Suppressor macrophage (primary cell): ENCODE measurements around the gene UBE2V1.
"Not testable (repeated sequence)": the region's sequence is repeated elsewhere in the genome, so short reads cannot be mapped to it uniquely, and the experiment has no call there.

Experiments used
- DNase-seq, 4 experiments: peaks; one replicate each; pipeline ENCODE4 v3.0.0-alpha.2; 2020 to 2022

The UBE2V1 gene

DNA sequence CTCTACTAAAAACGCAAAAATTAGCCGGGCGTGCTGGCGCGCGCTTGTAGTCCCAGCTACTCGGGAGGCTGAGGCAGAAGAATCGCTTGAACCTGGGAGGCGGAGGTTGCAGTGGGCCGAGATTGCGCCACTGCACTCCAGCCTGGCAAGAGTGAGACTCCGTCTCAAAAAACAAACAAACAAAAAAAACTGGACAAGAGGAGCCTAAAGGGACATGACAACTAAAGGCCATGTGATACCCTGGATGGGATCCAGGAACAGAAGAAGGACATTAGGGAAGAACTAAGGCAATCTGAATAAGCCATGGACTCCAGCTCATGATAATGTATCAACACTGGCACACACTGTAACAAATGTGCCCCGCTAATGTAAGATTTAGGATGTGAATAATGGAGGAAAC is 24.8 kb upstream of the UBE2V1 start:
- not testable (repeated sequence) for DNase-seq

GRCh38 chr20:50136822-50137599 is 24.1 kb upstream of the UBE2V1 start:
- DNase-seq: no peak

DNA sequence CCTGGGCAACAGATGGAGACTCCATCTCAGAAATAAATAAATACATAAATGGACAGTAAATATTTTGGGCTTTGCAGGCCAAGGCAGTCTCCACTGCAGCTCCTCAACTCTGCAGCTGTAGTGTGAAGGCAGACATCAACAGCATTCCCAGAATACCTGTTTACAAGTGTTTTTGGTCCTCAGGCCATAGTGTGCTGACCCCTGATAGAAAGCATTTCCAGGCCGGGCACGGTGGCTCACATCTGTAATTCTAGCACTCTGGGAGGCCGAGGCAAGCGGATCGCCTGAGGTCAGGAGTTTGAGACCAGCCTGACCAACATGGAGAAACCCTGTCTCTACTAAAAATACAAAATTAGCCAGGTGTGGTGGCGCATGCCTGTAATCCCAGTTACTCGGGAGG is 22.2 kb upstream of the UBE2V1 start:
- DNase-seq: not testable (repeated sequence)

DNA sequence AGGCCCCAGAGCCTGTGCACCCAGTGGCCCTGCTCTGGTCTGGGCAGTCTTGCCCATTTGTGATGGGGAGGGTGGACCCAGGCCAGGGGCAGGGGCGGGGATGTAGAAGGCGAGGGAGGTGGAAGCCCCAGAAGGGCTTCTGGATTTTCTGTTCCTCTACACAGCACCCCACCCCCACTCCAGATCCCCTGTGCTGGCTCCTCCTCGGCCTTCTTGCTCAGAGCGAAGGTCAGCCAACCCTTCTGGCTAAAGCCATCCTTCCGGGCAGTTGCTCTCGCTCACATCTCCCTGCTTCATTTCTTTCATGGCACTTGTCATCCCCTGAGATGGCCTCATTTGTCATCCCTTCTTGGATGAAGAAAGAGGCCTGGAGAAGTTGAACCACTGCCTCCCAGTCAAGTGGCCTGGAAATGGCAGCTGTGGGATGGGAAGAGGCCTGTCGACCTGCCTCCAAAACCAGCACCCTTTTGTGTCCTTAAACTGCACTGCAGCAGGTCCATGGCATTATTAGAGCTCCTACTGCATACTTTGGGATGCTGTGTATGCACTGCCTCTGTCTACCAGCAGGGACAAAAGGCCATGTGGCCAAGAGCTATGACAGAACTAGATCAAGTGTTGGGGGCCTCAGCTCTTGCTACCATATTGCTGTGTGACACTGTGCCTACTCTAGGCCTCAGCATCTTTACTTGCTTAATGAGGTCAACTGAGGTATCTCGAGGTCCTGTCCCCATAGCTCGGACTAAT is 20.7 kb upstream of the UBE2V1 start:
- no peak for DNase-seq

GRCh38 chr20:50133041-50133440 is 20.1 kb upstream of the UBE2V1 start:
- no peak for DNase-seq

DNA sequence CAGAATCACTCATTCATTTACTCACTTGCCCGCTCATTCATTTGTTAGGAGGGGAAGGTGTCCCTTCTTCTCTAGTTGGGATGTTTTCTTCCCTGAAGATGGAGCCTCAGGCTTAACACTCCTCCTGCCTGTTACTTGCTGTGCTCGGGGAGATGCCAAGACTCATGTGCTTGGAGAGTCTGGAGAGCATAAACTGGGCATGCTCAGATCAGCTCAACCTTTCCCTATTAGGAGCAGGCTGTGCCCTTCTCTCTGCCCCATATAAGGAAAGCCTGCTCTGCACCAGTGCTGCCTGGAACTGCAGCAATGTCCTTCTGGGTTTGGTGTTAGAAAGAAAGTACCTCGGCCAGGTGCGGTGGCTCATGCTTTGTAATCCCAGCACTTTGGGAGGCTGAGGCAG is 18.0 kb upstream of the UBE2V1 start:
- DNase-seq: no peak

DNA sequence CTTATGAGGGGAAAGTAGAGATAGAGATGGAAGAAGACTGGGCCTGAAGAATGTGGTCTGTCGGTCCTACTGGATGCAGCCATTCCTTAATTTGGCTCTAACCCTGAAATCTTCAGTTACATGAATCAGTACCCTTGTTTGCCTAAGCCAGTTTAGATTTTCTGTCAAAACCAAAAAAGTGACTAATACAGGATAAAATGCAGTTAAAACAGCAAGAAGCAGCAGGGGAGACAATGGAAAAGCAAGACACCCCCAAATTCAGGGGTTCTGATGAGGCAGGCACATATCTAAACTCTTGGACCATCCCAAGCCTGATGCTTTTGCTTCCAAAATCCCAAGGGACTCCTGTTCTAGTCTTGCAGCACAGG is 17.4 kb upstream of the UBE2V1 start:
- no peak for DNase-seq

DNA sequence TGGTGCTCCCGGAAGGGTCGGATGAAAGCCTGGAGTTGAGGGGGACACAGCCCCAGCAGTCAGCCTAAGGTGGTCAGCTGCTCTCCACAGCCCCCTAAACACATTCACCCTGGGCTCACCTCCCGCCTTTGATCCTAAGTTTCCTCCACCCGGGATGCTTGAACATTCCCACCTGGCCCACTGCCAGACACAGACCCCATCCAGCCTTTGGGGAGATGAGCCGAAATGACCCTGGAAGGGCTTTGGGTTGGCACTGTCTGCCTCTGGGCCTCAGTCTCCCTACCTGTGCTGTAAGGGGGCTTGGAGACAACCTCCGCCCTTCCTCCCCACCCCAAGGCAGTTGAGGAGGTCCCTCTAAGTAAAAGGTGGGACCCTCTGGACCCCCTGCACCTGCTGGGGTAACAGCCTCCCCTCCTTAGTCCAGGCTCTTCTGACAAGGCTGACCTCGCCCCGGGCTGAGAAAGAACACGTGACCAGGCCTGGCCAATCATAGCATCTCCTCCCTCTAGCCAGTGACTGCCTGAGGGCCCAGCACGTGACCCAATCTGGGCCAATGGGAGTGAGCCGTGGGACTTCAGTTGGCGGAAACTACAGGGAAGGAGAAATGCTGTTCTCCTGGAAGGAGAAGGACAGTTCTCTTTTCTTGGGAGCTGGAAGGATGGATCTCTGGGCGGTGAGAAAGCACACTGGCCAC is 16.9 kb upstream of the UBE2V1 start:
- DNase-seq: no peak

GRCh38 chr20:50128520-50128905 is 15.6 kb upstream of the UBE2V1 start:
- DNase-seq: no peak

DNA sequence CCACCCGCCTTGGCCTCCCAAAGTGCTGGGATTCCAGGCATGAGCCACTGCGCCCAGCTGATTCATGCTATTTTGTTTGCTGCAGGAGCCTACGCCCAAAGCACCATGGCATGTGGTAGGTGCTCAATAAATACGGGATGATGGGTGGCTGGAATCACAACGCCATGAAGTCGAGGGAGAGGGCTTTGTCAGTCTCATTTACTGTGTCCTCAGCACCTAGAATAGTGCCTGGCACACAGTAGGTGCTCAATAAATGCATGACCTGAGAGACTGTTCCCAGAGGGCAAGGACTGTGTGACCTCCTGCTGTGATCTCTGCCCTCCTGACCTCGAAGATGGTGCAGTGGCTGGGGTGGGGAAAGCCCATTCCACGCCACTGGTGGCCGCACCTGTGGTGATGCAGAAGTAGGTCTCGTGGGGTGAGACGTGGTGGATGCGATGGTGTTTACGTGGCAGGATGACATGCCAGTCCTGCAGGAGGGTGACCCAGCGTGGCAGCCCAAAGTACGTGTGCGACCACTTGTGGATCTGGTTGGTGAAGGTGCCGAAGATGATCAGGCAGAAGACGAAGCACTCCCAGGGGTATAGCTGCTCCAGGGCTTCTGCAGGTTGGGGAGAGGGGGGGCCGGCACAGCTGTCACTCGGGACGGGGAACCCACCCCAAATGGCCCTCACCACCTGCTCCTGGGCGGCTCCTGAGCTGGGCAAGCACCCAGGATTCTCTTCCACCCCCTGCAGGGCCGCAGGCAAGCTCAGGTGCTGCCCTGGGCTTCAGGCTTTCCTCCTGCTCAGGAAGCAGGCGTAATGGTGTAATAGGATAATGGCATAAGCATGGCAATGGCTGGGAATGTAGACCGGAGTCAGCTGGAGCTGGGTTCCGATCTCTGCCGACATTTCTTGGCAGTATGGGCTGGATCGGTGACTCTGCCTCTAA is 14.9 kb upstream of the UBE2V1 start:
- no peak for DNase-seq

DNA sequence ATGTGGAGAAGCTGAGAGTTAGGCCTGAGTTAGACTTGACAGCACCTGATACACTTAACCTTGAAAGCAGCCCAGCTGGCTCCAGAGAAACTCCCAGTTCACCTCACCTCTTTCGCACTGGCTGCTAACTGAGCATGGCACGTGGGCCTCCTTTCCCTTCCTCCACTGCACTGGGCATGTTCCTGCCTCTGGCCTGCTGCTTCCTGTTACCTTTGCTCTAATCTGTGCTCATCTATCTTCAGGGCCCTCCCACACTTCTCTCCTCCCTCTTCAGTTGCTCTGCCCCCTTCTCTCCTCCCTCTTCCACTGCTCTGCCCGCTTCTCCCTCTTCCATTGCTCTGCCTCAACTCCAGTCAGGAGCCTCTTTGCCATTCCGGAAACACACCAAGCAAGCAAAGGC is 13.7 kb upstream of the UBE2V1 start:
- DNase-seq: peak in 2 of 4 experiments; percentile 25 to 36

GRCh38 chr20:50125279-50125678 is 12.3 kb upstream of the UBE2V1 start:
- no peak for DNase-seq

- no peak for DNase-seq
Measured at GRCh38 chr20:50124496-50124895, 11.5 kb upstream of the UBE2V1 start.

DNA sequence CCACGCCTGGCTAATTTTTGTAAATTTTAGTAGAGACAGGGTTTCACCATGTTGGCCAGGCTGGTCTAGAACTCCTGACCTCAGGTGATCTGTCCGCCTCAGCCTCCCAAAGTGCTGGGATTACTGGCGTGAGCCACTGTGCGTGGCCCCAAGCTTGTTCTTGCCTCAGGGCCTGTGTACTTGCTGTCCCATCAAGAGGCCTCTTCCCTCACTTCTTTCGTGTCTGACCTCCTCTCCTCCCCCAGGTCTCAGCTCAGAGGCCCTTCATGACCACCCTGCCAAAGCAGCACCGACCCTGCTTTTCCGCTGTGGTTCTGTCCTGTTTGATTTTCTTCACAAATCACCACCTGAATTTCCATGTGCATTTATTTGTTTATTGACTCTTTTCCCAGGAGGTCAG is 10.5 kb upstream of the UBE2V1 start:
- DNase-seq: no peak

DNA sequence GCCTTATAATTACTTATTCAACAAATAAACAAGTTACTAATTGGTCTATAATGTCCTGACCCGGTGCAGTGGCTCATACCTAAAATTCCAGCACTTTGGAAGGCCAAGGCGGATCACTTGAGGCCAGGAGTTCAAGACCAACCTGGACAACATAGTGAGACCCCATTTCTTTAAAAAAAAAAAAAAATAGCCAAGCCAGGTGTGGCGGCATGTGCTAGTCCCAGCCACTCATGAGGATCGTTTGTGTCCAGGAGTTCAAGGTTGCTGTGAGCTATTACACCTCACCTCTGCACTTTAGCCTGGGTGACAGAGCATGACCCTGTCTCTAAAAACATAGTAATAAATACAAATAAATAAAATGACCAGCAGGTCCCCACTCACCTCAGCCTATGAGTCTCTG is 9.8 kb upstream of the UBE2V1 start:
- no peak for DNase-seq

DNA sequence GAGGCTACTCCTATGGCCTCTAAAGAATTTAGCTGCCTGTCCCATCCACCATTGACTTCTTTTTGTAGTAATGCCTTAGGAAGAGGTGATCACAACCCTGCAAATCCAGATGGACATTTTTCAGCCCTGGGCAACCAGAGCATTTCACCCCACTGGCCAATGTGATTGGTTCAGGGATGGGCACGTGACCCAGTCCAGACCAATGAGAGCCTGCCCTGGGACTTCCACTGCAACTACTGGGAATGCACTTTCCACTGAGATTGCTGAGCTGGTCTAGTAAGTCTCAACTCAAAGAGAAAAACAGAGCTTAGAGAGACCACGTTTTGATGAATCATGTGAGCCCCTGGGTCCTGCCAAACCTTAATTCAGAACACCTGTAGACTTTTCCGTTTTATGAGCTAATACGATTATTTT is 8.9 kb upstream of the UBE2V1 start:
- peak in 1 of 4 experiments; percentile 23 for DNase-seq

DNA sequence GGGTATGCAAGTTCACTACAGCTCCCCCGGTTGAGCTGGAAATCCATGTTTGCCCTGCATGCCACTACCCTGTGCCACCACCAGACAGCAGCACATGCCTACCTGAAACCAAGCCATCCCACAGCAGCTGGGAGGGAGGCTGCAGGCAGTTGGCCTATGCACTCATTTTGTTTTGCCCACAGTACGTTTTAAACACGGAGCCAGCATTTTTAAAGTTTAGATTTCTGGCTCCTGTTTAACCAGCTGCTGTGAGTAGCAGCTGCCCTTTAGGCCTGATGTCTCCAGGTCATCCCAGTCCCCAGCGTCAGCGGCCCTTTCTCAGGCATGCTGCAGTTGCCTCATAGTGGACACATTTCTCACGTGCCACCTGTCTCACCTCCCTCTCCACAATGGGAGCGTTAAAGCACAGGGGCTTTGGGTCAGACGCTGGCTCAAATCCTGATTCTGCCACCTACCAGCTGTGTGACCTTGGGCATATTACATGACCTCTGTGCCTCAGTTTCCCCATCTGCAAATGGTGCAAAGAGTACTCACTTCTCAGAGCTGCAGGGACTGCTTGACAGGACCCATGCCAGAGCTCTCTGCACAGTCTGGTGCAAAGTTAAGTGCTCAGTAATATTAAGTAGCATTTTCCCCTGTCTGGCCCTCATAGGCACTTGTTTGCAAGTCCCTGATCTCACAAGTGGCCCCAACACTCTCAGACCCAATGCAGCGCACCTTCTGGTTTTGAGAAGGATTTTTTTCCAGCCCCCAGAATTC is 8.2 kb upstream of the UBE2V1 start:
- peak; percentile 65 to 79 (median 79) for DNase-seq

DNA sequence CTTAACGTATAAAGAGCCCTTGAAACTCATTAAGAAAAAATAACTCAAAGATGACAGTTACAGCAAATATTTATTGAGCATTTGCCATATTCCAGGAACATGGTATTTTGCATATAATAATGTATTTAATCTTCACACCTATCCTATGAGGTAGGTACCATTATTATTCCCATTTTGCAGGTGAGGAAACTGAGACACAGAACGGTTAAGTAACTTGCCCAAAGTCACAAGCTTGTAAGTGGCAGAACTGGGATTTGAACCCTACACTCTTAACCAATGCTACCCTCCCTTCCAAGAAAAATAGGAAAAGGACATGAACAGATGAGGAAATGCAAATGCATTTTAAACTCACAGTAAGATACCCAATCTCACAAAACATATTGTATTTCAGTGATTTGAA is 5.3 kb upstream of the UBE2V1 start:
- no peak for DNase-seq

- peak in 1 of 4 experiments; percentile 21 for DNase-seq
Measured at GRCh38 chr20:50116368-50116999, 3.5 kb upstream of the UBE2V1 start.

DNA sequence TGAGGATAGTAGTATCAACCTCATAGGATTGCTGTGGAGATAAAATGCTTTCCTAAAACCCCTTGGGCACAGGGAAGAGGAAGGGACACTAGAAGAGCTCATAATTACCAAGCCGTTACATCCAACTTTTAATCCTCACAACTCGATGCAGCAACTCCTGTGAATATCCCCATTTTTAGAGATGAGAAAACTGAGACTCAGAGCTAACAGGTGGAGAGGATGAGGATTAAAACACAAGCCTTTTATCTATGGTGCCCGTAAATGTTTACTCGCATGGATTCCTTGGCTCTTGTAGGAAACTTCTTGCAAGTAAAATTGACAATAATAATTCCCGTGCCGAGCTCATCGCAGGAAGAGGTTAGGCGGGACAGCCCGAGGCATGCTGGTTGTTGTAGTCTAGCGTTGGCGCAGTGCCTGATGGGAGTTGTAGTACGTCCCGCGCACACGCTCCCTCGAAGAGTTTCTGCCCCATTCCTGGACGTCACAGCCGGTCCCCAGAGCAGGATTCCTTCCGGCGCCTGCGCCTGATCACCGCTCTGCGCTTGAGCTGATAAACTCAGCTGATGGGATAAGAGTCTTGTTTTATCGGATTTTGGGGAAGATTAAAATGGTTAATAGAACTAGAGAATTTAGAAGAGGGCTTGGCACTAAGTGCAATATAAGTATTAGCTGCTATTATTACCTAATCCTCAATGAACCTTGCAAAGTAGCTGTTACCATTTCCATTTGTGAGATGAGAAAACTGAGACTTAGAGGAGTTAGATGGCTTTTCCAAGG is 2.8 kb upstream of the UBE2V1 start:
- DNase-seq: peak; percentile 95 to 97 (median 96)
